GM12892 (cell line): Measurements from ENCODE around the gene SVOPL.

Experiments
- POLR2A ChIP-seq: IDR thresholded peaks from 2 replicates; pipeline ENCODE4 v1.6.1; 2011; ENCODE audit warnings: low read depth, low read length, control low read depth
- POLR2AphosphoS5 ChIP-seq: IDR thresholded peaks from 2 replicates; pipeline ENCODE4 v1.6.1; 2011; ENCODE audit warnings: low read depth, low read length, control low read depth
- TAF1 ChIP-seq: IDR thresholded peaks from 2 replicates; pipeline ENCODE4 v1.6.1; 2011; ENCODE audit warnings: low read depth, mild to moderate bottlenecking, control low read depth, low read length, borderline replicate concordance

- TF ChIP-seq POLR2AphosphoS5 (no peak), POLR2A (no peak), TAF1 (no peak)
Measured at GRCh38 chr7:138748666-138749065, 47.5 kb upstream of the SVOPL start.
